Activated CD4-positive, CD25-positive, alpha-beta regulatory T cell (primary cell): ENCODE data around the gene RGCC.

Experiments
- DNase-seq, 4 experiments: peaks; one replicate each; lab custom pipeline; 2025; lab: John Stamatoyannopoulos, UW

RGCC gene

DNA sequence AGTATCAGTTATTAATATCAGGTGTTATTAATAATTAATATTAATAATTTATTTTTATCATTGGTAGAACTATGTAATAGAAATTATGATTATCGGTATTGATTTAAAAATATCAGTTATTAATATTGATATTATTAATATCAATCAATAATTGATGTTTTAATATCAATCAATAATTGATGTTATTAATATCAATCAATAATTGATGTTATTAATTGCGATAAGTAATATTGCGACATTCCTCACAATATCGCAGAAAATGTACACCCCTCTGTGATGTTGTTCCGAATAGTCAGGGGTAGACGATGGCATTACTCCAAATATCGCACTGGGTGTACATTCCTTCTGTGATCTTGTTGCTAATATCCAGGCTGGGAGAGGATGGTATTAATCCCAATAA is 3.7 kb upstream of the RGCC start:
- DNase-seq = no peak

DNA sequence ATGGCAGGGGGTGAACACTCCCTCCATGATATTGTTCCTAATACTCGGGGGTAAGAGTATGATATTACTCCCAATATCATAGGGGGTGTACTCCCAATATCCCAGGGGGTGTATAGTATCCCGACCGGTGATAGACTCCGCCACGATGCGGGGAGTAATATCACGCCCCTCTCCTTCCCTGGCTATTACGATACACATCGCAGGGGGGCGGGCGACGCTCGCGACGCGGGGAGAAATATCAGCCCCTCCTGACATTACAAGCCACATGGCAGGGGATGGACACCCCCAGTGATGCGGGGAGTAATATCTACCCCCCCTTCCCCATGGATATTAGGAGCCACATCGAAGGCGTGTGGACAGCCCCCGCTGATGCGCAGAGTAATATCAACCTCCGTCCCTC is 3.2 kb upstream of the RGCC start:
- no peak for DNase-seq

DNA sequence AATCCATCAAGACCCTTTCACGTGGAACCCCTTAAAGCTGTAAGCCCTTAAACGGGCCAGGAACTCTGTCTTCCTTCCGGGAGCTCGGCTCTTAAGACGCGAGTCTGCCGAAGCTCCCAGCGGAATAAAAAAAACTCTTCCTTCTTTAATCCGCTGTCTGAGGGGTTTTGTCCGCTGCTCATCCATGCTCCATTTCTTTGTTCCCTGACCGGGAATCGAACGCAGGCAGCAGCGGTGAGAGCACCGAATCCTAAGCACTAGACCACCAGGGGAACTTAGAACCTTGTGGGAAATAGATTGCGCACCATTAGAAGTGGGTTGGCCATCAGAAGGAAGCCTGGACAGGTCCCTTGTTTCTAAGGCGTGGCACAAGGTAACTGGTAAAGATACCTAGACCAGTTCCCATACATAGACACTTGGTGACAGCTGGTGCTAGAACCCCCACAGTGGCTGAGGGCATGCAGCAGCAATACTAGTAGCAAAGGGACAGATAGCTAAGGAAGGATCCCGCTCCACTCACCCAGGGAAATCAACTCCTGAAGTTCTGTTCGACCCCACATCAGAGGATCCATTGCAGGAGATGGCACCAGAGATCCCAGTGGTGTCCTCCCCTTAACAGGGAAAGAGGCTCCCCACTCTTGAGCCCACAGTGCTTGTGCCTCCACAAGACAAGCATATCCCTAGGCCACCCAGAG is 1.5 kb upstream of the RGCC start:
- no peak for DNase-seq

DNA sequence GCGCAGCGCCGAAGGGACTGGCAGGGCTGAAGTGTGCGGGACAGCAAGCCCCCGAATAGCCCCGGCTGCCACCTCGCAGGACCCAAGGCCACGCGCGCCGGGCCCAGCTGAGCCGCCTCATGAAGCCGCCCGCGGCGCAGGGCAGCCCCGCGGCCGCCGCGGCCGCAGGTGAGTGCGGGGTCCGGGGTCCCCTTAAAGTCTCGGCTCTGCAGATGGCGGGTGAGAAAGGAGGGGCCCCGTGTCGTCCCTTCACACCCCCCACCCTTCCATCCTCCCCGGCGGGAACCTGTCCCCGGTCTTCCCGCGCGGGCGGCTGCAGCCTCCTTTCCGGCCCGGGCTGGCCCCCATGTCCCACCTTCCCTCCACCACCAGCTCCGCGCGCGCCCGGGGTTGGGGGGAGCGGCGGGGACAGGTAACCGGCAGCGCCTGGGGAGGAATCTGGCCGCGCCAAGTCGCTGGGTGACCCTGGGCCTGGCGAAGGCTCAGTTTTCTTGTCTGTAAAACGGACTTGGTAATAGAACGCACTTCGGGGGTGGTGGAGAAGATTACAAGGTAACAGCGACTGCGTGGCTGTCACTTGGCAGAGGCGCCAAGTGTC is 338 bp downstream of the RGCC start:
- DNase-seq = peak in 2 of 4 experiments; percentile 26 to 44

- DNase-seq = peak; percentile 16 to 44 (median 24)
These were observed 924 bp downstream of the RGCC start for GRCh38 chr13:41458187-41458760.

- peak; percentile 14 to 48 (median 43) for DNase-seq
These were observed 1.5 kb downstream of the RGCC start for GRCh38 chr13:41458761-41459431.

- DNase-seq = no peak
These were observed 2.2 kb downstream of the RGCC start for GRCh38 chr13:41459432-41460073.

GRCh38 chr13:41460074-41460465 is 2.7 kb downstream of the RGCC start:
- no peak for DNase-seq

DNA sequence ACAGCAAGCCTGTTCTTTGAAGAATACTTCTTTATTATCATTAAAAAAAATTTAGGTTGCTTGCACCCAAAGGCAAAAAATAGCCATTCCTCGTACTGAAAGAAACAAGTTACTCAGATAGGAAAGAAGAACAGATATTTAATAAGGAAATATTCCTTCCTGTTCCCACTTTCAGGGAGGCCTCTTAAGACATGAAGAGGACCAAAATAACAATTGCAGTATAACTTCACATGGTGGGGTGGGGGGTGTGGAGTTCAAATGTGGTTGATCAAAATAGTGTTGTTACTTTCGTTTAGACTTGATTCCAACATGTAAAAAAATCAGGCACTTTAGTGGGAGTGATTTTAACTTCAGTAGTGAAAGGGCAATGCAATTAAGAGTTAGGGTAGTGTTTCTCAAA is 3.6 kb downstream of the RGCC start:
- DNase-seq = no peak

- no peak for DNase-seq
These were observed 4.3 kb downstream of the RGCC start for GRCh38 chr13:41461527-41462139.

- DNase-seq = no peak
These were observed 5.1 kb downstream of the RGCC start for GRCh38 chr13:41462427-41462826.

DNA sequence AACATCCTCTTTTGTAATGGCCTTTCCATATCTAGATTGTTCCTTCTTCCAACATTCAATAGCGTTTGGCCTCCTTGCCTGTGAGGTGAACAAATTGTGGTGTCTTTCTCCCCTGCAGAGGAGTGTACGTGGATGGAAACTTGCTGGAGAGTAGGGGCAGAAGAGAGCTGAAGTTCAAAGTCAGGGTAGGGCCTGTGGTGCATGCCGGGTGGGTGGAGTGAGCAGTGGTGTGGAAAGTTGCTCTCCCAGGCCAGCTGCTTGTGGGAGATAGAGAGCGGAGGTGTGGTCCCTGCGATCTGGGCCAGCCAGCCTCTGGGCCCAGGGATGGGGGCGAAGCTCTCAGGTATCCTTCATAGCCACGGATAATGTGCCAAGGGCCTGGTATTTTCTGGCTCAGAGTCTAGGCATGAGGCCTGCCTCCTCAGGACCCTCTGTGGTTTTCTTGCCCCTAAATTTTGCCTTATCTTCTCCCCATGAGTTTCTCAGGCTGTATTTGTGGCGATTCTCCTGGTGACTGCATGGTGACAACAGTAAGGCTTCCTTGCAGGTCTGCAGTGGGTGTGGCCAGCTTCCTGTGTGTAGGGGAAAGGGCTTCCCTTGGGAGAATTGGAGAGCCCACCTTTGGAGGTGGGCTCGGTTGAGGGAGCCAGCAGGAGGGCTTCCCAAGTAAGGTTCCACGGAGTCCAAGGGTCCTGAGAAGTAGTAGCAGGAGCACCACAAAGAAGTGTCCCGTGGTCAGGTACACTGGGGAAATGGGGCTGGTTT is 6.7 kb downstream of the RGCC start:
- DNase-seq = no peak

DNA sequence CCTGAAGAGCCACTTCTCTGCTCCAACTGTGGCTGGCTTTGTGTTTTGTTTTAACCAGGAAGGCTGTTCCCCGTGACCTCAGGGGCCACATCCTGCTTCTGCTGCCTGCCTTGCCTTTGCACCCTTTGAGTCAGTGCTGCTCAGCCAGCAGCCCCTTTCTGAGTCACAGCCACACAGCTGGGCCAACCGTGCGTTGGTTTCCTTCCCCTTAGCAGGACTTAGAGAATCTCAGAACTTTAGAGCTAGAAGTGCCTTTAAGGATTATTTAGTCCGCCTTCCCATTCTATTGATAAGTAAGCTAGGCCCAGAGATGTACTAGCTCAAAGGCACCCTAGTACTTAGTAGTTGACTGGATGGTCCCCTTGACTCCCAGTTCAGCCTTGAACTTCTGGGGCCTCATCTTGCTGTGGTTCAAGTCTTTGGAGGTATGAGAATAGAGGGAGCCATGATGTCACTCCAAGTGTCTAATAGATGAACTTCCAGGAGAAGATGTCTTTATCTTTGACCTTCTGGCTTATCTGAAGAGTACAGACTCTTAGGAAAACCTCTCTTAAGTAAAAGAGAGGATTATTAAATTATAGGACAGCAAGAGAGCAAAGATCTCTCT is 8.0 kb downstream of the RGCC start:
- DNase-seq = peak; percentile 63 to 82 (median 76)

DNA sequence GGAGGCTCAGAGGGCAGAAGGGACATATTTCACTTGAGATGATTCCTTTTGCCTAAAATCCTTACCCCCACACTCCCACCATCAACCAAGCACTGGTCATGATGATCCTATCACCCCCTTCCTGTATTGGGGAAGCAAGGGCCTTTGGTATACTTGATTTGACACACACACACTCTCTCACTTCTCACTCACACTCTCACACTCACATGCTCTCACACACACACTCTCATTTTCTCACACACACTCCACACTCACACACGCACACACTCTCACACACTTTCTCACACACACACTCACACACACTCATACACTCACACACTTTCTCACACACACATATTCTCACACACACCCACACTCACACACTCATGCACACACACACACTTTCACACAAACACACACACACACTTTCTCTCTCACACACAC is 8.6 kb downstream of the RGCC start:
- DNase-seq = no peak

DNA sequence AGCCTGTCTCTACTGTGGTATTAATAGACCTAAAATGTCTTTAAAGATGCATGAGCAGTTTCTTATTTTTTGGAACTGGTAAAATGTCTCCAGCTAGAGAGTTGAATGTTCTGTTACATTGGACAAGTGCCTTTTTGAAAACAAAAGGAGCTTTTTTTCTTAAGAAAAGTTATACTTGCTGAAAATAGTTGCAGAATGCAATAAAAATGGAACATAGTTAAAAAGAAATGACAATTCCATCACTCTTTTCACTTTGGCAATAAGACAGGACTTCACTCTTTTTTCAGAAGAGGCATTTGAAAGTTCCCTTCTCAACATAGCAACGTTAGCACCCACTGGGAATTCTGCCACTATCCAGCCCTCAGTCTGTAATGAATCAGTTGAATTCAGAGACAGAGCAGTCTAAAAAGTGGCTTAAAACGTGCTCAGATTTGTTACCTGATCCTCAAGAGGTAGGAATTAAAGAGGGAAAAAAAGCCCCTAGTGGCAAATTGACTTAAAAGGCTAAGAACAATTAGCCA is 10.1 kb downstream of the RGCC start:
- DNase-seq = no peak

DNA sequence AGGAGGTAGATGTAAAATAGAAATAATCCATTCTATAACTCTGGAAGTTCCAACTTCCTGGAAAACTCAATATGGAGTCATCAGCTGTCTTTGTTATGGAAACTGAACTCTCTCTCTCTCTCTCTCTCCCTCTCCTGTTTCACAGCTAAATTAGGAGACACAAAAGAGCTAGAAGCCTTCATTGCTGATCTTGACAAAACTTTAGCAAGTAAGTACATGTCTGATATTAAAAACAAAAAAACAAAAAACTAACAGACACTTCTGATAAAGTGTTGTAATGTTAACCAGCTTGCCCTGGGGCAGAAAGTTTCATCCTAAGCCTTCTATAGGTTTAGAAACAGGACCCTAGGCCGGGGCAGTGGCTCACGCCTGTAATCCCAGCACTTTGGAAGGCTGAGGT is 11.3 kb downstream of the RGCC start:
- DNase-seq = no peak

DNA sequence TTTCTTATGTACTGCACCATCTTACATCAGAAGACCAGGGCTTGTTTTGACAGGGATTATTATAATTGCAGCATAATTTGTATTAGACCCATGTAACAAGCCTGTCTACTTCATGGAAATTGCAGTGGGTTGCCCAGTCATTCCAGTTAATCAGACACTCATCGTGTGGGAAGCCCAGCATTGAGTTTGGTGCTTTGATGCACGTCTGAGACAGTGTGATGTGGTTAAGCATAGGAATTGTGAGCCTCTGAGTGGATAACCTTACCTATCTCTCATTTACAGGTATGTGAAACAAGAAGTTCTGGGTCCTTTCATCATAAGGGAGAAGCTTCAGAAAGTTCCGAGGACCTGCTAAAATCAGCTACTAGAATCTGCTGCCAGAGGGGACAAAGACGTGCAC is 12.8 kb downstream of the RGCC start:
- no peak for DNase-seq

GRCh38 chr13:41471785-41472184 is 14.4 kb downstream of the RGCC start:
- DNase-seq = no peak

DNA sequence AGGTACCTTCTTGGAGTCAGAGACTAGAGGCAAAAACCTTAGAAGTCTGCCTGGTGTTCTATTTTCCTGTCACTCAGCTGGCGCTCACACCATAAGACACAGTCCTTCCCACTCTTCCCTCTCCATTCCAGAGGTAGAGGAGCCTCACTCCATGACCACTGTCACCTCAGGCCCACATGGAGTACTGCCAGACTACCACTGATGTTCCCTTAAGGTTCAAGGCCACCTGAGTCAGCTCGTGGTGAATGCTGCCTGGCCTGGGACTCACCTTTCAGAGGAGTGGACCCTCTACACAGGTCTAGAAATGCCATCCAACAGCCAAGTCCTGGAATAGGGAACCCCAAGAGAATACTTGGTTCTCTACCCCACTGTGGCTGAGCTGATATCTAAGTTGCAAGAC is 29.9 kb downstream of the RGCC start:
- no peak for DNase-seq

DNA sequence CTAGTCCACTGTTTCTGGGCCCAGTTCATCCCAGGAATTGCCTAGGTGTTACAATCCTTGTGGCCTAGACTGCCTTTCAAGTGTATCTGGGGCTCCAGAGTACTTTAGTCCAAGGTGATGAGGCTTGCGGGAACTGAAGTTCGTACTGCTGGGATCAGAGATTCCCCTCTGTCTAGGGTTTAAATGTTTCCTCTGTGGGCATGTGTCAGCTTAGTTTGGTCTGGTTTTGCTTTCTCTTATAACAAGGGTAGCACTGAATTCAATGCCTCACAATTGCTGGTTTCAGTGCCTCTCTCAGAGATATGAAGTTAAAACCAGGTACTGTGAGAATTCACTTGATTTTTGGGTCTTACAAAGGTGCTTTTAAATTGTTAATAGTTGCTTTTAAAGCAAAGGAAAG is 30.8 kb downstream of the RGCC start:
- DNase-seq = no peak
